MM.1S (cell line): Measurements from ENCODE around the gene TEKTIP1.
A peak's percentile ranks its signal among the peaks of the same experiment; 100 is the strongest.

Experiments
- DNase-seq: peaks from one replicate; pipeline ENCODE4 v3.0.0-alpha.2; 2015
- H2AFZ ChIP-seq: fragments of 300-600 bp; sonication (generic); 2 replicates; pipeline ENCODE4 v1.6.0; 2016; ENCODE audit warnings: antibody characterized with exemption, low read length
- H3F3A ChIP-seq: fragments of 300-600 bp; sonication (generic); 2 replicates; pipeline ENCODE4 v1.6.1; 2016; ENCODE audit warnings: mild to moderate bottlenecking, antibody characterized with exemption, low read length, moderate library complexity, mixed read lengths; ENCODE audit not compliant: insufficient read depth
- H3K27ac ChIP-seq: fragments of 300-600 bp; sonication (generic); 2 replicates; pipeline ENCODE4 v1.5.1; 2016; ENCODE audit warnings: mild to moderate bottlenecking, low read length
- H3K27me3 ChIP-seq: fragments of 300-600 bp; sonication (generic); replicated peaks from 2 replicates; pipeline ENCODE4 v1.6.0; 2016; ENCODE audit warnings: low read length; ENCODE audit not compliant: insufficient read depth
- H3K36me3 ChIP-seq: fragments of 300-600 bp; sonication (generic); replicated peaks from 2 replicates; pipeline ENCODE4 v1.6.1; 2016; ENCODE audit warnings: mild to moderate bottlenecking, low read length, mixed read lengths; ENCODE audit not compliant: insufficient read depth
- H3K4me1 ChIP-seq: fragments of 300-600 bp; sonication (generic); 2 replicates; pipeline ENCODE4 v1.6.1; 2016; ENCODE audit warnings: low read length, mixed read lengths
- H3K4me2 ChIP-seq: fragments of 300-600 bp; sonication (generic); 2 replicates; pipeline ENCODE4 v1.6.0; 2016; ENCODE audit warnings: low read depth, low read length
- H3K4me3 ChIP-seq: fragments of 300-600 bp; sonication (generic); 2 replicates; pipeline ENCODE4 v1.5.1; 2016; ENCODE audit warnings: low read length, mixed read lengths
- H3K79me2 ChIP-seq: fragments of 300-600 bp; sonication (generic); 2 replicates; pipeline ENCODE4 v1.6.1; 2016; ENCODE audit warnings: mixed run types, low read length, mixed read lengths
- H3K9ac ChIP-seq: fragments of 300-600 bp; sonication (generic); 2 replicates; pipeline ENCODE4 v1.6.1; 2016; ENCODE audit warnings: low read length, mixed read lengths
- H3K9me2 ChIP-seq: fragments of 300-600 bp; sonication (generic); replicated peaks from 2 replicates; pipeline ENCODE4 v1.6.1; 2016; ENCODE audit warnings: mild to moderate bottlenecking, low read length, mixed read lengths; ENCODE audit not compliant: insufficient read depth
- H3K9me3 ChIP-seq: fragments of 300-600 bp; sonication (generic); replicated peaks from 2 replicates; pipeline ENCODE4 v1.6.1; 2016; ENCODE audit warnings: mild to moderate bottlenecking, low read length, mixed read lengths; ENCODE audit not compliant: insufficient read depth
- H4K20me1 ChIP-seq: fragments of 300-600 bp; sonication (generic); 2 replicates; pipeline ENCODE4 v1.6.1; 2016; ENCODE audit warnings: mild to moderate bottlenecking, low read length, moderate library complexity, mixed read lengths; ENCODE audit not compliant: insufficient read depth
- EZH2 ChIP-seq: fragments of 300-600 bp; sonication (generic); optimal IDR thresholded peaks from 2 replicates; pipeline ENCODE3; 2017; ENCODE audit warnings: low read depth, mild to moderate bottlenecking, antibody characterized with exemption, low read length, mixed read lengths
- EZH2phosphoT487 ChIP-seq: fragments of 300-600 bp; sonication (generic); IDR thresholded peaks from 2 replicates; pipeline ENCODE4 v1.6.1; 2018; ENCODE audit warnings: antibody characterized with exemption, low read length
- TF ChIP-seq, protein P1 (sequence below): fragments of 300-600 bp; sonication (generic); IDR thresholded peaks from 2 replicates; pipeline ENCODE4 v1.5.1; 2016; ENCODE audit warnings: antibody characterized with exemption, low read length, mixed read lengths

Gene TEKTIP1

DNA sequence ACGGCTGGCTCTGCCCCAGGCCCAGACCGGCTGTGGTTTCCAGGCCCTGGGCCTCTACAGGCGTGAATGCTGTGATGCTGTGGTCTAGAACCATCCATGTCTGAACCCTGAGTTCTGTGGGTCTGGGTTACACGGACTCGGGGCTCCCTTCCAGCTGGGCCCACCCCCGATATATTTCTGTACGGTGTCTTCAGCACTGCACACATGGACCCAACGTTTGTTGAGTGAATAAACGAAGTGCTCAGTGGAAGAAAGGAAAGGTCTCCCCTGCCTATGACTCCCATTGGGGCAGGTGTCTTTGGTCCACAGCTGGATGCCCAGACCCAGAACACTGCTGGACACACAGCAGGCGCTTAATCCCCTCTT is 6.7 kb downstream of the TEKTIP1 start:
- H3K27me3 ChIP-seq: no peaks in the 10 kb centered on the region
- no peak overlapping the region for H2AFZ ChIP-seq
- no peaks in the 10 kb centered on the region for H3K9me2 ChIP-seq
- H3F3A ChIP-seq: peaks cover 4% of the 10 kb centered on the region
- no peak overlapping the region for H3K9ac ChIP-seq
- H3K79me2 ChIP-seq: no peaks in the 10 kb centered on the region
- no peak overlapping the region for H3K4me2 ChIP-seq
- no peak for DNase-seq
- H3K4me3 ChIP-seq: no peak overlapping the region
- TF ChIP-seq EZH2 (no peak), EZH2phosphoT487 (no peak)
- TF ChIP-seq, protein P1, sequence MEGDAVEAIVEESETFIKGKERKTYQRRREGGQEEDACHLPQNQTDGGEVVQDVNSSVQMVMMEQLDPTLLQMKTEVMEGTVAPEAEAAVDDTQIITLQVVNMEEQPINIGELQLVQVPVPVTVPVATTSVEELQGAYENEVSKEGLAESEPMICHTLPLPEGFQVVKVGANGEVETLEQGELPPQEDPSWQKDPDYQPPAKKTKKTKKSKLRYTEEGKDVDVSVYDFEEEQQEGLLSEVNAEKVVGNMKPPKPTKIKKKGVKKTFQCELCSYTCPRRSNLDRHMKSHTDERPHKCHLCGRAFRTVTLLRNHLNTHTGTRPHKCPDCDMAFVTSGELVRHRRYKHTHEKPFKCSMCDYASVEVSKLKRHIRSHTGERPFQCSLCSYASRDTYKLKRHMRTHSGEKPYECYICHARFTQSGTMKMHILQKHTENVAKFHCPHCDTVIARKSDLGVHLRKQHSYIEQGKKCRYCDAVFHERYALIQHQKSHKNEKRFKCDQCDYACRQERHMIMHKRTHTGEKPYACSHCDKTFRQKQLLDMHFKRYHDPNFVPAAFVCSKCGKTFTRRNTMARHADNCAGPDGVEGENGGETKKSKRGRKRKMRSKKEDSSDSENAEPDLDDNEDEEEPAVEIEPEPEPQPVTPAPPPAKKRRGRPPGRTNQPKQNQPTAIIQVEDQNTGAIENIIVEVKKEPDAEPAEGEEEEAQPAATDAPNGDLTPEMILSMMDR: no peak
- H3K4me1 ChIP-seq: no peaks in the 10 kb centered on the region
- H3K36me3 ChIP-seq: no peaks in the 10 kb centered on the region
- H3K9me3 ChIP-seq: no peaks in the 10 kb centered on the region
- 0 out of 2 replicates have a peak overlapping the region, but pooled peaks have one; percentile 7 for H3K27ac ChIP-seq
- no peaks in the 10 kb centered on the region for H4K20me1 ChIP-seq

DNA sequence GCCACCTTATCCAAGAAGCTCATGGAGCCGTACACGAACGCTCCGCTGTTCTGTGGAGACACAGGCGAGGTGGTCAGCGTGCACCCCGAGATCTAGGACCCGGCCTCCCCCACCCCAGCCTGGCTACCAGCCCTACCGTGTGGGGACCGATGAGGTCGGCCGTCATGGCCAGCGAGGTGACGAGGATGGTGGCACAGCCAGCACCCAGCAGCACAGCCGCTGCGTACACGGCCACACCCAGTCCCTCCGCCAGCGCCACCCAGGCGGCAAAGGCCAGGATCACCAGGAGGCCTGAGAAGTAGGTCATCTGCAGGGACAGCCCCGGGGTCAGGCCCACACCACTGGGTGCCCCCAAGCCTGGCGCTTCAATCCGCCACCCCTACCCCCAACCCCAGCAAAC is 7.1 kb downstream of the TEKTIP1 start:
- no peaks in the 10 kb centered on the region for H3K9me3 ChIP-seq
- no peaks in the 10 kb centered on the region for H4K20me1 ChIP-seq

DNA sequence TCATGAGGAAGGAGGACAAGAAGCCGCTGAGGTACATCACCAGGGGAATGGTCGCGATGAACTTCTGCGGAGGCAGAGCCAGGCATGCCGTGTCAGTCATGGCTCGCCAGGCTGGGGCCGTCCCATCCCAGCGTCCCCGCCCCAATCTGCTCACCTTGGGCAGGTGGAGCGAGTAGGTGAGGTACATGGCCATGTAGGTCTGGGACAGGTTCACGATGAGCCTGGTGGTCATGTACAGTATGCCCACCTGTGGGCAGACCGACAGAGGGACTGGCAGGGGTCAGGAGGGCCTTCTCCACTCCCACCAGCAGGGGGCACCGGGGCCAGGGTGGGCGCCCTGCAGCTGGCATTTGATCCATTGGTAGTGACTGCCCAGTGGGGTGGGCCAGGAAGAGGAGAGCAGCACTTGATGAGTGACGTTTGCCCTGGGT is 8.3 kb downstream of the TEKTIP1 start:
- Histone ChIP-seq H3K9ac (no peak overlapping the region), H3K27ac (no peak overlapping the region), H4K20me1 (no peaks in the 10 kb centered on the region), H3K27me3 (no peaks in the 10 kb centered on the region), H3K4me3 (no peak overlapping the region), H3K9me3 (no peaks in the 10 kb centered on the region), H3F3A (peaks cover under 1% of the 10 kb centered on the region), H3K79me2 (no peaks in the 10 kb centered on the region; the same call in 1 of the 2 replicates), H3K36me3 (no peaks in the 10 kb centered on the region), H3K4me2 (no peak overlapping the region), H3K4me1 (no peaks in the 10 kb centered on the region), H2AFZ (no peak overlapping the region), H3K9me2 (no peaks in the 10 kb centered on the region)
- TF ChIP-seq EZH2phosphoT487: no peak
- TF ChIP-seq, protein P1: peak; percentile 74
- DNase-seq: no peak

More for the DNA sequence above, 7.1 kb downstream of the TEKTIP1 start:
- H3K27ac ChIP-seq: no peak overlapping the region
- no peaks in the 10 kb centered on the region for H3K9me2 ChIP-seq
- H3K79me2 ChIP-seq: no peaks in the 10 kb centered on the region
- H3K4me2 ChIP-seq: no peak overlapping the region
- H3K9ac ChIP-seq: no peak overlapping the region
- peaks cover 4% of the 10 kb centered on the region for H3F3A ChIP-seq
- no peaks in the 10 kb centered on the region for H3K4me1 ChIP-seq
- no peak for DNase-seq
- no peaks in the 10 kb centered on the region for H3K27me3 ChIP-seq
- TF ChIP-seq EZH2phosphoT487 (no peak), EZH2 (no peak)
- TF ChIP-seq, protein P1: no peak
- H3K36me3 ChIP-seq: no peaks in the 10 kb centered on the region
- no peak overlapping the region for H3K4me3 ChIP-seq
- no peak overlapping the region for H2AFZ ChIP-seq
